Measurements from ENCODE around the gene BZW1.

BZW1 gene

GRCh38 chr2:200779214-200779613 is 32.5 kb upstream of the BZW1 start:
- no peak overlapping the region for H3K9ac ChIP-seq (ENCODE audit: low read length)
- no peak overlapping the region for H3K4me3 ChIP-seq (ENCODE audit: low read length)
- no peak overlapping the region for H3K4me2 ChIP-seq (ENCODE audit: low read depth, low read length)
- no peaks in the 10 kb centered on the region for H3K27me3 ChIP-seq (replicated peaks; ENCODE audit: insufficient read depth, low read length)
- no peaks in the 10 kb centered on the region for H3K36me3 ChIP-seq (replicated peaks; ENCODE audit: insufficient read depth, low read length)
- no peaks in the 10 kb centered on the region for H3K9me3 ChIP-seq (replicated peaks; ENCODE audit: insufficient read depth, low read length)
- no peaks in the 10 kb centered on the region for H3K4me1 ChIP-seq (ENCODE audit: low read length)
- TF ChIP-seq, protein P1, sequence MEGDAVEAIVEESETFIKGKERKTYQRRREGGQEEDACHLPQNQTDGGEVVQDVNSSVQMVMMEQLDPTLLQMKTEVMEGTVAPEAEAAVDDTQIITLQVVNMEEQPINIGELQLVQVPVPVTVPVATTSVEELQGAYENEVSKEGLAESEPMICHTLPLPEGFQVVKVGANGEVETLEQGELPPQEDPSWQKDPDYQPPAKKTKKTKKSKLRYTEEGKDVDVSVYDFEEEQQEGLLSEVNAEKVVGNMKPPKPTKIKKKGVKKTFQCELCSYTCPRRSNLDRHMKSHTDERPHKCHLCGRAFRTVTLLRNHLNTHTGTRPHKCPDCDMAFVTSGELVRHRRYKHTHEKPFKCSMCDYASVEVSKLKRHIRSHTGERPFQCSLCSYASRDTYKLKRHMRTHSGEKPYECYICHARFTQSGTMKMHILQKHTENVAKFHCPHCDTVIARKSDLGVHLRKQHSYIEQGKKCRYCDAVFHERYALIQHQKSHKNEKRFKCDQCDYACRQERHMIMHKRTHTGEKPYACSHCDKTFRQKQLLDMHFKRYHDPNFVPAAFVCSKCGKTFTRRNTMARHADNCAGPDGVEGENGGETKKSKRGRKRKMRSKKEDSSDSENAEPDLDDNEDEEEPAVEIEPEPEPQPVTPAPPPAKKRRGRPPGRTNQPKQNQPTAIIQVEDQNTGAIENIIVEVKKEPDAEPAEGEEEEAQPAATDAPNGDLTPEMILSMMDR (IDR thresholded peaks at IDR 0.05; ENCODE audit: low read length), result no peak
- TF ChIP-seq EZH2 (optimal IDR thresholded peaks at IDR 0.05; ENCODE audit: low read depth, low read length) (no peak), EZH2phosphoT487 (IDR thresholded peaks at IDR 0.05; ENCODE audit: low read length) (no peak)
- no peak overlapping the region for H3K27ac ChIP-seq (ENCODE audit: low read length)
- no peak for DNase-seq
- H3F3A ChIP-seq (ENCODE audit: insufficient read depth, low read length), result no peaks in the 10 kb centered on the region
- H3K79me2 ChIP-seq (ENCODE audit: low read length), result no peaks in the 10 kb centered on the region
- no peak overlapping the region for H2AFZ ChIP-seq (ENCODE audit: low read length)
- no peaks in the 10 kb centered on the region for H4K20me1 ChIP-seq (ENCODE audit: insufficient read depth, low read length)
- H3K9me2 ChIP-seq (replicated peaks; ENCODE audit: insufficient read depth, low read length), result no peaks in the 10 kb centered on the region

DNA sequence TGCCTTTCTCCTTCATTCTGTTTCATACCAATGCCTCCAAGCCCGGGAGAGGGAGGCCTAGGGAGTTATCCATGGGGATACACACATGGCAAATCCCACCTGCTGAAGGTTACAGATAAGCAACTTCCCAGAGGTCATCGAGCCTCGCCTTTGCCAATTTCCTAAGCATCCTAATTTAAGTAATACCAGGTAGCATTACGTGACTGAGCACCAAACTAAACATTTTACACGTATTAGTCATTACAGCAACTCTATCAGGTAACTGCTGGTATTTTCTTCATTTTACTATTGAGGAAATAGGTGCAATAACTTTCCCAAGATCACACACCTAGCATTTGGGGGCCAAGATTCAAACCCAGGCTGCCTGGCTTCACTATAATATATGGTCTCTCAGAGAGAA is 30.1 kb upstream of the BZW1 start:
- Histone ChIP-seq H3K9ac (ENCODE audit: low read length) (no peak overlapping the region), H3K4me1 (ENCODE audit: low read length) (no peaks in the 10 kb centered on the region), H3K36me3 (replicated peaks; ENCODE audit: insufficient read depth, low read length) (no peaks in the 10 kb centered on the region), H3K4me3 (ENCODE audit: low read length) (no peak overlapping the region), H3K9me3 (replicated peaks; ENCODE audit: insufficient read depth, low read length) (no peaks in the 10 kb centered on the region), H3K27me3 (replicated peaks; ENCODE audit: insufficient read depth, low read length) (no peaks in the 10 kb centered on the region), H3K4me2 (ENCODE audit: low read depth, low read length) (no peak overlapping the region), H3K79me2 (ENCODE audit: low read length) (no peaks in the 10 kb centered on the region), H3F3A (ENCODE audit: insufficient read depth, low read length) (no peaks in the 10 kb centered on the region), H3K9me2 (replicated peaks; ENCODE audit: insufficient read depth, low read length) (no peaks in the 10 kb centered on the region), H4K20me1 (ENCODE audit: insufficient read depth, low read length) (no peaks in the 10 kb centered on the region), H2AFZ (ENCODE audit: low read length) (no peak overlapping the region), H3K27ac (ENCODE audit: low read length) (no peak overlapping the region)
- no peak for TF ChIP-seq EZH2phosphoT487 (IDR thresholded peaks at IDR 0.05; ENCODE audit: low read length)
- TF ChIP-seq, protein P1 (IDR thresholded peaks at IDR 0.05; ENCODE audit: low read length), result no peak
- no peak for TF ChIP-seq EZH2 (optimal IDR thresholded peaks at IDR 0.05; ENCODE audit: low read depth, low read length)
- no peak for DNase-seq

DNA sequence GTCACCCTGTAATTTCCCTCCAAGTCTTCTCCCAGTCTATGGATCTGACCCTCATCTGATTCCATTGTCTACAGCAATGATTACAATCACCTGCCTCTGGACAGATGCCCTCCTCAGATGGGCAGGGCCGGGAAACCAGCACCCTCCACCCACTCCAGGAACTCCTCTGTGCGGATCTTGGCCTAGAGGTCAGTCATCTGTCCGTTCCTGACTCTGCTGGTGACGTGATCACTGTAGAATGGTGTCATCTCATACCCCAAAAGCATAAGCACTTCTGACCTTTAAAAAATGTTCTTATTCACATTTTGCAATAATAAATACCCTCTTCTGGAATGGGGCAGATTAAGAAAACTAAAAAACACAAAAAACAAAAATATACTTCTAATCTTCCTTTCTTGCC is 29.5 kb upstream of the BZW1 start:
- no peaks in the 10 kb centered on the region for H3K9me3 ChIP-seq (replicated peaks; ENCODE audit: insufficient read depth, low read length)
- no peaks in the 10 kb centered on the region for H3K36me3 ChIP-seq (replicated peaks; ENCODE audit: insufficient read depth, low read length)
- H2AFZ ChIP-seq (ENCODE audit: low read length), result no peak overlapping the region
- no peak for DNase-seq
- H3K27ac ChIP-seq (ENCODE audit: low read length), result no peak overlapping the region
- no peaks in the 10 kb centered on the region for H3K4me1 ChIP-seq (ENCODE audit: low read length)
- H3K9me2 ChIP-seq (replicated peaks; ENCODE audit: insufficient read depth, low read length), result no peaks in the 10 kb centered on the region
- H3K4me3 ChIP-seq (ENCODE audit: low read length), result no peak overlapping the region
- no peaks in the 10 kb centered on the region for H4K20me1 ChIP-seq (ENCODE audit: insufficient read depth, low read length)
- TF ChIP-seq EZH2phosphoT487 (IDR thresholded peaks at IDR 0.05; ENCODE audit: low read length), result no peak
- TF ChIP-seq EZH2 (optimal IDR thresholded peaks at IDR 0.05; ENCODE audit: low read depth, low read length), result no peak
- TF ChIP-seq, protein P1 (IDR thresholded peaks at IDR 0.05; ENCODE audit: low read length), result no peak
- no peaks in the 10 kb centered on the region for H3F3A ChIP-seq (ENCODE audit: insufficient read depth, low read length)
- no peaks in the 10 kb centered on the region for H3K27me3 ChIP-seq (replicated peaks; ENCODE audit: insufficient read depth, low read length)
- no peak overlapping the region for H3K9ac ChIP-seq (ENCODE audit: low read length)
- H3K4me2 ChIP-seq (ENCODE audit: low read depth, low read length), result no peak overlapping the region
- H3K79me2 ChIP-seq (ENCODE audit: low read length), result no peaks in the 10 kb centered on the region

Data from MM.1S (cell line).